ENCODE results near the gene INTS1. TPM values are rescaled to one million over a fixed set of nuclear protein-coding genes. Genes with fewer than 3 reads are reported as not detected.

Gene INTS1
- total RNA-seq, 2 donors from 2014 or later, result 66.3 to 72.9 TPM

GRCh38 chr7:1424041-1424440 lies 80.1 kb downstream of the INTS1 start:
- intact Hi-C loops (cut with DNase I), result no loop called here
- 74 to 77% methylated on average over 11 to 12 of the region's 12 CpGs for WGBS, 2 donors
- H3K4me1 ChIP-seq, result peaks cover 4% of the 10 kb centered on the region

GRCh38 chr7:1423264-1423811 lies 80.9 kb downstream of the INTS1 start:
- no peak overlapping the region for H3K4me3 ChIP-seq
- no peaks in the 10 kb centered on the region for H3K36me3 ChIP-seq (replicated peaks in 1 of 2; ENCODE audit: insufficient read depth in 1 of 2, low read depth in 2 of 2)
- intact Hi-C loops (cut with DNase I), result no loop called here
- no peaks in the 10 kb centered on the region for H3K9me3 ChIP-seq
- TF ChIP-seq POLR2A (IDR thresholded peaks at IDR 0.05), result no peak
- TF ChIP-seq, protein P1, sequence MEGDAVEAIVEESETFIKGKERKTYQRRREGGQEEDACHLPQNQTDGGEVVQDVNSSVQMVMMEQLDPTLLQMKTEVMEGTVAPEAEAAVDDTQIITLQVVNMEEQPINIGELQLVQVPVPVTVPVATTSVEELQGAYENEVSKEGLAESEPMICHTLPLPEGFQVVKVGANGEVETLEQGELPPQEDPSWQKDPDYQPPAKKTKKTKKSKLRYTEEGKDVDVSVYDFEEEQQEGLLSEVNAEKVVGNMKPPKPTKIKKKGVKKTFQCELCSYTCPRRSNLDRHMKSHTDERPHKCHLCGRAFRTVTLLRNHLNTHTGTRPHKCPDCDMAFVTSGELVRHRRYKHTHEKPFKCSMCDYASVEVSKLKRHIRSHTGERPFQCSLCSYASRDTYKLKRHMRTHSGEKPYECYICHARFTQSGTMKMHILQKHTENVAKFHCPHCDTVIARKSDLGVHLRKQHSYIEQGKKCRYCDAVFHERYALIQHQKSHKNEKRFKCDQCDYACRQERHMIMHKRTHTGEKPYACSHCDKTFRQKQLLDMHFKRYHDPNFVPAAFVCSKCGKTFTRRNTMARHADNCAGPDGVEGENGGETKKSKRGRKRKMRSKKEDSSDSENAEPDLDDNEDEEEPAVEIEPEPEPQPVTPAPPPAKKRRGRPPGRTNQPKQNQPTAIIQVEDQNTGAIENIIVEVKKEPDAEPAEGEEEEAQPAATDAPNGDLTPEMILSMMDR (IDR thresholded peaks at IDR 0.05), result no peak
- WGBS, 2 donors, result 44 to 45% methylated on average over 5 of the region's 5 CpGs
- H3K27ac ChIP-seq, result no peak overlapping the region
- DNase-seq (no peak), ATAC-seq (no peak)
- no peaks in the 10 kb centered on the region for H3K27me3 ChIP-seq
- peaks cover 4% of the 10 kb centered on the region for H3K4me1 ChIP-seq

More at GRCh38 chr7:1424041-1424440, 80.1 kb downstream of the INTS1 start:
- DNase-seq, result no peak
- TF ChIP-seq POLR2A (IDR thresholded peaks at IDR 0.05), result no peak
- TF ChIP-seq, protein P1 (IDR thresholded peaks at IDR 0.05), result no peak
- Histone ChIP-seq H3K4me3 (no peak overlapping the region), H3K36me3 (replicated peaks in 1 of 2; ENCODE audit: insufficient read depth in 1 of 2, low read depth in 2 of 2) (no peaks in the 10 kb centered on the region), H3K9me3 (no peaks in the 10 kb centered on the region), H3K27ac (no peak overlapping the region), H3K27me3 (no peaks in the 10 kb centered on the region)
- ATAC-seq, result no peak

DNA sequence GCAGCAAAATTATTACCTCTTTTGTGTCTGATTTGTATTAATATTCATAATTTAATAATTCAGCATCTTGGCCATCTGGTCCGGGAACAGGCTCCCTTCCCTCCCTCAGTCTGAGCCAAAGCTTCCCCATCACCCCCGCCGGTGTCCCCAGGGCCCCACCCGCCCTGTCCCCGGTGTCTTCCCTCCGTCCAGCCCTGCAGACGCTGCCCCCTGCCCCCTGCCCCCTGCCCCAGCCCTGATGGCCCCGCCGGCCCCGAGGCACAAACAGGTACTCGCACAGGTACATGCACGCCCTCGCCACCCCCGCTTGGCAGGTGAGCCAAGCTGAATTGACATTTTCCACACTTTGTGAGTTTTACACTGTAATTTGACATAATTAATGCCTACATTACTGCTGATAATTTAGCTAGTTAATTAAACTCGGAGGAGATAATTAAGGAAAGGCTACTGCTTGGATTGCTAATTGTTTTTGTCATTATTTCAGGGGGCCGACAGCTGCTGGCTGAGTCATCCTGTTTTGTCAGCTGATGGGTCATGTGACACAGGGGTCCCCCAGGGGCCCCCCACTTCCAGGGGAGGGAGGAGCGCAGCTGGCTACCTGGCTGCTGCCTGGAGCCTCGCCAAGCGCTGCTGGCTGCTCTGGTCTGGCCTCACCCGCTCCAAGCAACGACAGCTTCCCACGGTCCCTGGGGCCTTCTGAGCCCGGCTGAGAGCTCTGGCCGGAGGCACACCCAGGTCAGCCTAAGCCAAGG lies 81.5 kb downstream of the INTS1 start:
- Histone ChIP-seq H3K36me3 (replicated peaks in 1 of 2; ENCODE audit: insufficient read depth in 1 of 2, low read depth in 2 of 2) (no peaks in the 10 kb centered on the region), H3K9me3 (no peaks in the 10 kb centered on the region), H3K4me3 (no peak overlapping the region), H3K27ac (no peak overlapping the region), H3K4me1 (peaks cover 4% of the 10 kb centered on the region), H3K27me3 (no peaks in the 10 kb centered on the region)
- ATAC-seq (no peak), DNase-seq (peak in 3 of 4 donors; percentile 39 to 64 (median 59))
- intact Hi-C loops (cut with DNase I), result no loop called here
- WGBS, 2 donors, result 11 to 28% methylated on average over 16 to 24 of the region's 24 CpGs
- no peak for TF ChIP-seq POLR2A (IDR thresholded peaks at IDR 0.05)
- TF ChIP-seq, protein P1 (IDR thresholded peaks at IDR 0.05), result no peak

GRCh38 chr7:1421946-1422345 lies 82.2 kb downstream of the INTS1 start:
- Histone ChIP-seq H3K36me3 (replicated peaks in 1 of 2; ENCODE audit: insufficient read depth in 1 of 2, low read depth in 2 of 2) (no peaks in the 10 kb centered on the region), H3K27me3 (no peaks in the 10 kb centered on the region), H3K27ac (no peak overlapping the region), H3K9me3 (no peaks in the 10 kb centered on the region), H3K4me1 (peaks cover 4% of the 10 kb centered on the region), H3K4me3 (no peak overlapping the region)
- ATAC-seq (no peak), DNase-seq (no peak)
- intact Hi-C loops (cut with DNase I), result no loop called here
- WGBS, 2 donors, result 30 to 81% methylated on average over 2 to 8 of the region's 8 CpGs
- TF ChIP-seq, protein P1 (IDR thresholded peaks at IDR 0.05), result no peak
- TF ChIP-seq POLR2A (IDR thresholded peaks at IDR 0.05), result no peak
